ENCODE results near the gene DGKI.

DNA sequence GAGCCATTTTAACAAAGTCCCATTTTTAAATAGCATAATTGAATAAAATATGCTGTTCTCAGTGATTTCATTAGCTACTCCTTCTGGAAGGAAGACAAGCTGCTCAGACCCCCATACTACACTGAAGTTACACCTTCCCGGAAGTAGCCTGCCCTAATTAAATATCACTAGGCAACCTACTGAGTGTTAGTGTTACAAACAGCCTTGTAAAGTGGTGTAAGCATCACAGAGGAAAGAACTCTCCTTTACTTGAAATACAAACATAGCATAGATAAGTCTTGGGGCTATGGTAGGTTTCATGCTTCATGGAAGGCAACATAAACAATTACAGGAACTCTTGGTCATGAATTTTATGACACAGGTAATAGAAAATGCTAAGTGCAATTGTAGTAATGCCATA, 459.8 kb downstream of the DGKI start:
- TF ChIP-seq, protein P1, sequence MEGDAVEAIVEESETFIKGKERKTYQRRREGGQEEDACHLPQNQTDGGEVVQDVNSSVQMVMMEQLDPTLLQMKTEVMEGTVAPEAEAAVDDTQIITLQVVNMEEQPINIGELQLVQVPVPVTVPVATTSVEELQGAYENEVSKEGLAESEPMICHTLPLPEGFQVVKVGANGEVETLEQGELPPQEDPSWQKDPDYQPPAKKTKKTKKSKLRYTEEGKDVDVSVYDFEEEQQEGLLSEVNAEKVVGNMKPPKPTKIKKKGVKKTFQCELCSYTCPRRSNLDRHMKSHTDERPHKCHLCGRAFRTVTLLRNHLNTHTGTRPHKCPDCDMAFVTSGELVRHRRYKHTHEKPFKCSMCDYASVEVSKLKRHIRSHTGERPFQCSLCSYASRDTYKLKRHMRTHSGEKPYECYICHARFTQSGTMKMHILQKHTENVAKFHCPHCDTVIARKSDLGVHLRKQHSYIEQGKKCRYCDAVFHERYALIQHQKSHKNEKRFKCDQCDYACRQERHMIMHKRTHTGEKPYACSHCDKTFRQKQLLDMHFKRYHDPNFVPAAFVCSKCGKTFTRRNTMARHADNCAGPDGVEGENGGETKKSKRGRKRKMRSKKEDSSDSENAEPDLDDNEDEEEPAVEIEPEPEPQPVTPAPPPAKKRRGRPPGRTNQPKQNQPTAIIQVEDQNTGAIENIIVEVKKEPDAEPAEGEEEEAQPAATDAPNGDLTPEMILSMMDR (conservative IDR thresholded peaks at IDR 0.05): no peak
- no peak for TF ChIP-seq EZH2 (IDR thresholded peaks at IDR 0.05; ENCODE audit: low read depth)
